GM06990 (cell line): ENCODE results near the gene PTGES3.
A peak's percentile ranks its signal among the peaks of the same experiment; 100 is the strongest.

ENCODE experiments used
- DNase-seq: peaks from one replicate; pipeline ENCODE4 v3.0.0-alpha.2; 2011; ENCODE audit not compliant: insufficient read length; ENCODE audit errors: extremely low read depth
- H3K27me3 ChIP-seq: replicated peaks from 2 replicates; pipeline ENCODE4 v1.6.0; 2011; ENCODE audit warnings: low read length; ENCODE audit not compliant: control insufficient read depth, insufficient read depth
- H3K36me3 ChIP-seq: 2 replicates; pipeline ENCODE4 v1.5.1; 2011; ENCODE audit warnings: low read length; ENCODE audit not compliant: control insufficient read depth, insufficient read depth
- H3K4me3 ChIP-seq: replicated peaks from 2 replicates; pipeline ENCODE4 v1.5.1; 2011; ENCODE audit warnings: low read depth, mild to moderate bottlenecking, control low read depth, low read length
- CTCF ChIP-seq: IDR thresholded peaks from 2 replicates; pipeline ENCODE4 v1.5.1; 2011; ENCODE audit warnings: low read length, control low read depth, mild to moderate bottlenecking, inconsistent platforms; ENCODE audit not compliant: insufficient read depth, poor library complexity, severe bottlenecking

PTGES3 gene

GRCh38 chr12:56682323-56682722 is 5.8 kb downstream of the PTGES3 start:
- no peak for DNase-seq
- H3K36me3 ChIP-seq: peaks cover 6% of the 10 kb centered on the region
- H3K27me3 ChIP-seq: no peaks in the 10 kb centered on the region
- H3K4me3 ChIP-seq: 0 out of 2 replicates have a peak overlapping the region, but pooled peaks have one; percentile 3
- no peak for TF ChIP-seq CTCF

- H3K4me3 ChIP-seq: no peak overlapping the region
- peaks cover 6% of the 10 kb centered on the region for H3K36me3 ChIP-seq
- H3K27me3 ChIP-seq: no peaks in the 10 kb centered on the region
- DNase-seq: no peak
- TF ChIP-seq CTCF: no peak
These were observed 8.1 kb downstream of the PTGES3 start for GRCh38 chr12:56679883-56680575.

- peaks cover 6% of the 10 kb centered on the region for H3K36me3 ChIP-seq
- no peak overlapping the region for H3K4me3 ChIP-seq
- no peak for DNase-seq
- no peaks in the 10 kb centered on the region for H3K27me3 ChIP-seq
- no peak for TF ChIP-seq CTCF
These were observed 9.2 kb downstream of the PTGES3 start for GRCh38 chr12:56678852-56679251.

GRCh38 chr12:56677680-56678079 is 10.4 kb downstream of the PTGES3 start:
- no peaks in the 10 kb centered on the region for H3K27me3 ChIP-seq
- no peak overlapping the region for H3K4me3 ChIP-seq
- no peak for DNase-seq
- peaks cover 6% of the 10 kb centered on the region for H3K36me3 ChIP-seq
- TF ChIP-seq CTCF: no peak

GRCh38 chr12:56676851-56677580 is 11.1 kb downstream of the PTGES3 start:
- Histone ChIP-seq H3K36me3 (peaks cover 8% of the 10 kb centered on the region), H3K27me3 (no peaks in the 10 kb centered on the region), H3K4me3 (no peak overlapping the region)
- TF ChIP-seq CTCF: no peak
- DNase-seq: no peak
